Mesothelial cell of epicardium (in vitro differentiated cells): ENCODE measurements around the gene SGCD. TPM values are rescaled to one million over a fixed set of nuclear protein-coding genes. Genes with fewer than 3 reads are reported as not detected.

Source experiments
- DNase-seq, 2 experiments: peaks; one replicate each; pipeline ENCODE4 v3.0.0; 2021; ENCODE audit warnings: low spot score in 2 of 2; ENCODE audit not compliant: unreplicated experiment in 2 of 2
- H3K27ac Mint-ChIP-seq: 2 replicates; pipeline ENCODE4 v1.8.0; 2021; ENCODE audit warnings: mixed read lengths
- H3K27me3 Mint-ChIP-seq: 2 replicates; pipeline ENCODE4 v1.8.0; 2021; ENCODE audit warnings: low read depth, mixed read lengths
- H3K36me3 Mint-ChIP-seq: 2 replicates; pipeline ENCODE4 v1.8.0; 2021; ENCODE audit warnings: mixed read lengths
- H3K4me1 Mint-ChIP-seq: 2 replicates; pipeline ENCODE4 v1.8.0; 2021; ENCODE audit warnings: mixed read lengths
- H3K4me3 Mint-ChIP-seq: 2 replicates; pipeline ENCODE4 v1.8.0; 2021; ENCODE audit warnings: mild to moderate bottlenecking, moderate library complexity, mixed read lengths
- H3K9me3 Mint-ChIP-seq: 2 replicates; pipeline ENCODE4 v1.8.0; 2021; ENCODE audit warnings: mixed read lengths
- CTCF ChIP-seq: fragments of 200-600 bp; sonication (generic); IDR thresholded peaks from one replicate; pipeline ENCODE4 v1.5.0; 2021; ENCODE audit warnings: antibody characterized with exemption; ENCODE audit not compliant: unreplicated experiment
- total RNA-seq: library from RNA; stranded (reverse); gene quantifications from 3 replicates; pipeline ENCODE4 v1.2.1, GENCODE V29; 2021

SGCD gene
- total RNA-seq, 1 donor from 2014 or later, result 4.9 TPM

GRCh38 chr5:156409834-156410233 lies 82.9 kb downstream of the SGCD start:
- H3K4me3 Mint-ChIP-seq, result no peak overlapping the region
- no peak for TF ChIP-seq CTCF
- H3K27ac Mint-ChIP-seq, result no peak overlapping the region
- H3K27me3 Mint-ChIP-seq, result peaks cover 4% of the 10 kb centered on the region
- peaks cover 19% of the 10 kb centered on the region for H3K4me1 Mint-ChIP-seq
- no peaks in the 10 kb centered on the region for H3K9me3 Mint-ChIP-seq
- no peaks in the 10 kb centered on the region for H3K36me3 Mint-ChIP-seq
- no peak for DNase-seq

- H3K36me3 Mint-ChIP-seq, result no peaks in the 10 kb centered on the region
- H3K27ac Mint-ChIP-seq, result peak overlapping the region; percentile 62
- no peak for DNase-seq
Observed at GRCh38 chr5:156411185-156411613, 84.2 kb downstream of the SGCD start.

GRCh38 chr5:156411957-156412356 lies 85.0 kb downstream of the SGCD start:
- peaks cover 11% of the 10 kb centered on the region for H3K27me3 Mint-ChIP-seq
- no peak overlapping the region for H3K4me3 Mint-ChIP-seq
- H3K36me3 Mint-ChIP-seq, result no peaks in the 10 kb centered on the region
- H3K9me3 Mint-ChIP-seq, result no peaks in the 10 kb centered on the region
- H3K4me1 Mint-ChIP-seq, result peaks cover 17% of the 10 kb centered on the region
- H3K27ac Mint-ChIP-seq, result peak overlapping the region; percentile 64
- DNase-seq, result no peak
- no peak for TF ChIP-seq CTCF

More at GRCh38 chr5:156411185-156411613, 84.2 kb downstream of the SGCD start:
- Mint-ChIP-seq H3K9me3 (no peaks in the 10 kb centered on the region), H3K4me3 (no peak overlapping the region), H3K4me1 (peaks cover 19% of the 10 kb centered on the region), H3K27me3 (peaks cover 11% of the 10 kb centered on the region)
- no peak for TF ChIP-seq CTCF

GRCh38 chr5:156414391-156414790 lies 87.4 kb downstream of the SGCD start:
- Mint-ChIP-seq H3K36me3 (no peaks in the 10 kb centered on the region), H3K4me3 (no peak overlapping the region), H3K27me3 (peaks cover 13% of the 10 kb centered on the region), H3K9me3 (no peaks in the 10 kb centered on the region), H3K4me1 (peaks cover 9% of the 10 kb centered on the region), H3K27ac (no peak overlapping the region)
- DNase-seq, result no peak
- no peak for TF ChIP-seq CTCF

GRCh38 chr5:156419661-156420060 lies 92.7 kb downstream of the SGCD start:
- no peak overlapping the region for H3K27ac Mint-ChIP-seq
- H3K9me3 Mint-ChIP-seq, result no peaks in the 10 kb centered on the region
- peaks cover 3% of the 10 kb centered on the region for H3K4me1 Mint-ChIP-seq
- no peak for DNase-seq
- no peak for TF ChIP-seq CTCF
- no peak overlapping the region for H3K4me3 Mint-ChIP-seq
- H3K36me3 Mint-ChIP-seq, result no peaks in the 10 kb centered on the region
- peaks cover 11% of the 10 kb centered on the region for H3K27me3 Mint-ChIP-seq

- no peaks in the 10 kb centered on the region for H3K36me3 Mint-ChIP-seq
- H3K9me3 Mint-ChIP-seq, result no peaks in the 10 kb centered on the region
- peaks cover 3% of the 10 kb centered on the region for H3K4me1 Mint-ChIP-seq
- H3K27me3 Mint-ChIP-seq, result peaks cover 6% of the 10 kb centered on the region
- no peak for DNase-seq
- H3K4me3 Mint-ChIP-seq, result no peak overlapping the region
- no peak for TF ChIP-seq CTCF
- no peak overlapping the region for H3K27ac Mint-ChIP-seq
Observed at GRCh38 chr5:156420665-156421064, 93.7 kb downstream of the SGCD start.
